ENCODE results near the gene XCL1. TPM values are rescaled to one million over a fixed set of nuclear protein-coding genes. Genes with fewer than 3 reads are reported as not detected.

XCL1 gene
- polyA plus RNA-seq, 3 donors, result 0.07 TPM; not detected in 2

- Mint-ChIP-seq H3K9me3 (no peaks in the 10 kb centered on the region), H3K4me3 (no peak overlapping the region), H3K27me3 (ENCODE audit: low read depth in 3 of 3) (peaks cover 0 to 2% (median 0%) of the 10 kb centered on the region in 3 donors), H3K4me1 (peaks cover 28% of the 10 kb centered on the region), H3K36me3 (no peaks in the 10 kb centered on the region), H3K27ac (peak overlapping the region in 4 of 7 donors; percentile 6 to 81 (median 27))
- no peaks in the 10 kb centered on the region for H3K79me2 ChIP-seq (ENCODE audit: insufficient read depth, low read length)
- peaks cover 22 to 32% of the 10 kb centered on the region in 2 donors for H3K4me1 ChIP-seq (ENCODE audit: control insufficient read depth in 1 of 2, insufficient read depth in 2 of 2, low read length in 2 of 2)
- H3K27ac ChIP-seq (ENCODE audit: low read depth in 1 of 2, low read length in 2 of 2), result peak overlapping the region in 1 of 2 donors; percentile 5
- DNase-seq, result peak; percentile 27 to 50 (median 37)
- H3K4me2 ChIP-seq (replicated peaks; ENCODE audit: extremely low read depth, low read length, poor library complexity, severe bottlenecking), result no peak overlapping the region
- H2AFZ ChIP-seq (ENCODE audit: insufficient read depth, low read depth, low read length, poor library complexity, severe bottlenecking), result peak overlapping the region; percentile 32
- H3K9me3 ChIP-seq (replicated peaks in 1 of 2; ENCODE audit: control insufficient read depth in 1 of 2, insufficient read depth in 1 of 2, low read length in 2 of 2), result no peaks in the 10 kb centered on the region
- no peak overlapping the region for H3K4me3 ChIP-seq (replicated peaks in 1 of 3; ENCODE audit: low read depth in 2 of 3, low read length in 3 of 3)
- H3K27me3 ChIP-seq (ENCODE audit: control insufficient read depth in 2 of 2, insufficient read depth in 2 of 2, low read length in 2 of 2), result no peaks in the 10 kb centered on the region
- no peaks in the 10 kb centered on the region for H3K36me3 ChIP-seq (replicated peaks in 1 of 2; ENCODE audit: control insufficient read depth in 1 of 2, insufficient read depth in 2 of 2, low read length in 2 of 2)
- intact Hi-C loops (cut with micrococcal nuclease), result no loop called here
- H3K9ac ChIP-seq (ENCODE audit: insufficient read depth, low read length, poor library complexity, severe bottlenecking), result no peak overlapping the region
- TF ChIP-seq CTCF (IDR thresholded peaks at IDR 0.05), result no peak
- 21% methylated on average over 2 of the region's 5 CpGs for WGBS (ENCODE audit: insufficient coverage)
- H4K20me1 ChIP-seq (ENCODE audit: insufficient read depth, low read length), result no peaks in the 10 kb centered on the region
Measured at GRCh38 chr1:168554603-168555483, 21.6 kb upstream of the XCL1 start.

- intact Hi-C loops (cut with micrococcal nuclease), result no loop called here
- H3K36me3 ChIP-seq (replicated peaks in 1 of 2; ENCODE audit: control insufficient read depth in 1 of 2, insufficient read depth in 2 of 2, low read length in 2 of 2), result no peaks in the 10 kb centered on the region
- H4K20me1 ChIP-seq (ENCODE audit: insufficient read depth, low read length), result no peaks in the 10 kb centered on the region
- no peaks in the 10 kb centered on the region for H3K27me3 ChIP-seq (ENCODE audit: control insufficient read depth in 2 of 2, insufficient read depth in 2 of 2, low read length in 2 of 2)
- peaks cover 0 to 2% (median 0%) of the 10 kb centered on the region in 3 donors for H3K27me3 Mint-ChIP-seq (ENCODE audit: low read depth in 3 of 3)
- DNase-seq, result no peak
- H3K9ac ChIP-seq (ENCODE audit: insufficient read depth, low read length, poor library complexity, severe bottlenecking), result no peak overlapping the region
- H2AFZ ChIP-seq (ENCODE audit: insufficient read depth, low read depth, low read length, poor library complexity, severe bottlenecking), result no peak overlapping the region
- peaks cover 22 to 32% of the 10 kb centered on the region in 2 donors for H3K4me1 ChIP-seq (ENCODE audit: control insufficient read depth in 1 of 2, insufficient read depth in 2 of 2, low read length in 2 of 2)
- H3K36me3 Mint-ChIP-seq, result no peaks in the 10 kb centered on the region
- TF ChIP-seq CTCF (IDR thresholded peaks at IDR 0.05), result no peak
- no peaks in the 10 kb centered on the region for H3K9me3 Mint-ChIP-seq
- no peaks in the 10 kb centered on the region for H3K9me3 ChIP-seq (replicated peaks in 1 of 2; ENCODE audit: control insufficient read depth in 1 of 2, insufficient read depth in 1 of 2, low read length in 2 of 2)
- H3K4me1 Mint-ChIP-seq, result peaks cover 28% of the 10 kb centered on the region
- WGBS (ENCODE audit: insufficient coverage), result 100% methylated on average over 1 of the region's 3 CpGs
- no peaks in the 10 kb centered on the region for H3K79me2 ChIP-seq (ENCODE audit: insufficient read depth, low read length)
- H3K27ac ChIP-seq (ENCODE audit: low read depth in 1 of 2, low read length in 2 of 2), result peak overlapping the region in 1 of 2 donors; percentile 5
- peak overlapping the region in 6 of 7 donors; percentile 1 to 47 (median 32) for H3K27ac Mint-ChIP-seq
- H3K4me3 ChIP-seq (replicated peaks in 1 of 3; ENCODE audit: low read depth in 2 of 3, low read length in 3 of 3), result no peak overlapping the region
- no peak overlapping the region for H3K4me3 Mint-ChIP-seq
- no peak overlapping the region for H3K4me2 ChIP-seq (replicated peaks; ENCODE audit: extremely low read depth, low read length, poor library complexity, severe bottlenecking)
Measured at GRCh38 chr1:168555508-168556046, 20.8 kb upstream of the XCL1 start.
